Panc1 (cell line): ENCODE results near the gene SYNM. TPM values are rescaled to one million over a fixed set of nuclear protein-coding genes. Genes with fewer than 3 reads are reported as not detected.

Experiments used
- ATAC-seq: fragments of 200-7000 bp; cut with Tn5 transposase; 2 replicates; pipeline ENCODE4 v1.9.1; 2020; ENCODE audit warnings: mild to moderate bottlenecking, moderate library complexity
- BruUV-seq: library from RNA; stranded (reverse); fragments of 400-500 nt; replicated peaks from 2 replicates; lab custom pipeline; 2021; lab: Mats Ljungman, UMichigan
- CTCF ChIA-PET: fragments of 300-600 bp; sonication (Branson Sonifier 250); formaldehyde crosslinking; loops from one replicate; lab custom pipeline; 2022; ENCODE audit warnings: antibody characterized with exemption; lab: Charles Lee
- POLR2A ChIA-PET: fragments of 300-600 bp; sonication (Branson Sonifier 250); formaldehyde crosslinking; loops from one replicate; lab custom pipeline; 2022; ENCODE audit warnings: antibody characterized with exemption; lab: Charles Lee
- DNase-seq: peaks from one replicate; pipeline ENCODE4 v3.0.0-alpha.2; 2010; ENCODE audit warnings: low read depth, low spot score
- H3K27ac ChIP-seq: 2 replicates; pipeline ENCODE4 v1.5.1; 2011; ENCODE audit warnings: mild to moderate bottlenecking, low read length, inconsistent platforms
- H3K27me3 ChIP-seq: fragments of 200-500 bp; sonication (Bioruptor generic); 2 replicates; pipeline ENCODE4 v1.6.0; 2014; ENCODE audit warnings: low read length, inconsistent platforms; ENCODE audit not compliant: control insufficient read depth, insufficient read depth
- H3K36me3 ChIP-seq: fragments of 200-500 bp; sonication (Bioruptor generic); 2 replicates; pipeline ENCODE4 v1.5.1; 2014; ENCODE audit warnings: inconsistent platforms, mild to moderate bottlenecking, low read length, moderate library complexity; ENCODE audit not compliant: control insufficient read depth, insufficient read depth
- H3K4me1 ChIP-seq: 2 replicates; pipeline ENCODE4 v1.5.1; 2011; ENCODE audit warnings: inconsistent platforms, mild to moderate bottlenecking, low read length, moderate library complexity; ENCODE audit not compliant: control insufficient read depth, insufficient read depth
- H3K4me3 ChIP-seq, 2 experiments: 2 replicates each; pipeline ENCODE4 v1.5.1; 2011 to 2012; ENCODE audit warnings: low read depth in 2 of 2, low read length in 2 of 2, mild to moderate bottlenecking in 2 of 2, inconsistent platforms in 1 of 2, moderate library complexity in 1 of 2
- H3K9me3 ChIP-seq: fragments of 200-500 bp; sonication (Bioruptor generic); 2 replicates; pipeline ENCODE4 v1.5.1; 2014; ENCODE audit warnings: low read depth, mild to moderate bottlenecking, inconsistent platforms, low read length, moderate library complexity; ENCODE audit not compliant: control insufficient read depth, insufficient read depth
- POLR2AphosphoS5 ChIP-seq: IDR thresholded peaks from 2 replicates; pipeline ENCODE4 v1.6.1; 2012; ENCODE audit warnings: mild to moderate bottlenecking, low read depth, low read length, moderate library complexity
- SIN3A ChIP-seq: IDR thresholded peaks from 2 replicates; pipeline ENCODE4 v1.6.1; 2012; ENCODE audit warnings: low read depth, mild to moderate bottlenecking, low read length, moderate library complexity, borderline replicate concordance; ENCODE audit not compliant: insufficient read depth
- TCF7L2 ChIP-seq: IDR thresholded peaks from 2 replicates; pipeline ENCODE4 v1.6.1; 2011; ENCODE audit warnings: mild to moderate bottlenecking, low read depth, low read length, inconsistent platforms
- in situ Hi-C: cut with HindIII; loops from 2 replicates; pipeline ENCODE4 v1.10.0; 2016; ENCODE audit warnings: low sequenced_read_pairs, low pct_unique_long_range_greater_than_20kb
- intact Hi-C: fragments of 100-400 bp; cut with micrococcal nuclease; formaldehyde crosslinking; loops from one replicate; pipeline ENCODE4 v1.10.0; 2022; ENCODE audit not compliant: unreplicated experiment
- total RNA-seq: library from RNA; stranded (reverse); gene quantifications from one replicate; pipeline ENCODE4 v1.2.1, GENCODE V29; 2021; ENCODE audit not compliant: unreplicated experiment
- TF ChIP-seq, protein P1 (sequence below), 2 experiments: IDR thresholded peaks; 2 replicates each; pipeline ENCODE4 v1.6.1; 2011 to 2012; ENCODE audit warnings: low read depth in 2 of 2, control low read depth in 1 of 2, low read length in 1 of 2, mild to moderate bottlenecking in 1 of 2, moderate library complexity in 1 of 2; ENCODE audit not compliant: insufficient read depth in 1 of 2
- TF ChIP-seq, protein P2 (sequence below): fragments of 450-650 bp; IDR thresholded peaks from 2 replicates; pipeline ENCODE4 v1.5.1; 2017; ENCODE audit warnings: mild to moderate bottlenecking

The SYNM gene
- total RNA-seq, 1 experiment from 2014 or later, result 38.9 TPM

DNA sequence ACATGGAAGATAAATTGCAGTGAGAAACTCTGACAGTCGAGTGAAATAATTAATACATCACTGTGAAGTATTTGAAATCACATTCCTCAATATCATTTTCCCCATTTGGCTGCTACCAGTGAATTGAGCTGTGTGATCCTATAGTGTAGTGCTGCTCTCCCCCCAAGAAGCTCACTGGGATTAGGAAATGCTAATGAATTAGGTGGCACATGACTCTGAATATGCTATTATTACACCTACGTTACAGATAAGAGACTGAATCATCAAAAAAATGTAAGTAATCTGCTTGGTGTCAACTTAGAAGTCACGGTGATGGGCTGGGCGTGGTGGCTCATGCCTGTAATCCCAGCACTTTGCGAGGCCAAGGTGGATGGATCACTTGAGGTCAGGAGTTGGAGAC, 34.7 kb upstream of the SYNM start:
- no TSS peak for BruUV-seq
- Histone ChIP-seq H3K27me3 (no peaks in the 10 kb centered on the region), H3K9me3 (no peaks in the 10 kb centered on the region), H3K27ac (no peak overlapping the region), H3K4me1 (no peaks in the 10 kb centered on the region), H3K4me3 (no peak overlapping the region), H3K36me3 (no peaks in the 10 kb centered on the region)
- intact Hi-C loops (loop anchor here (10.0 kb wide), 1 partner anchor 415 kb away; no protein-coding TSS in a partner anchor), in situ Hi-C loops (no loop called here)
- no peak for DNase-seq
- ChIA-PET CTCF (no interaction called here), POLR2A (no interaction called here)
- no peak for ATAC-seq
- TF ChIP-seq, protein P1, sequence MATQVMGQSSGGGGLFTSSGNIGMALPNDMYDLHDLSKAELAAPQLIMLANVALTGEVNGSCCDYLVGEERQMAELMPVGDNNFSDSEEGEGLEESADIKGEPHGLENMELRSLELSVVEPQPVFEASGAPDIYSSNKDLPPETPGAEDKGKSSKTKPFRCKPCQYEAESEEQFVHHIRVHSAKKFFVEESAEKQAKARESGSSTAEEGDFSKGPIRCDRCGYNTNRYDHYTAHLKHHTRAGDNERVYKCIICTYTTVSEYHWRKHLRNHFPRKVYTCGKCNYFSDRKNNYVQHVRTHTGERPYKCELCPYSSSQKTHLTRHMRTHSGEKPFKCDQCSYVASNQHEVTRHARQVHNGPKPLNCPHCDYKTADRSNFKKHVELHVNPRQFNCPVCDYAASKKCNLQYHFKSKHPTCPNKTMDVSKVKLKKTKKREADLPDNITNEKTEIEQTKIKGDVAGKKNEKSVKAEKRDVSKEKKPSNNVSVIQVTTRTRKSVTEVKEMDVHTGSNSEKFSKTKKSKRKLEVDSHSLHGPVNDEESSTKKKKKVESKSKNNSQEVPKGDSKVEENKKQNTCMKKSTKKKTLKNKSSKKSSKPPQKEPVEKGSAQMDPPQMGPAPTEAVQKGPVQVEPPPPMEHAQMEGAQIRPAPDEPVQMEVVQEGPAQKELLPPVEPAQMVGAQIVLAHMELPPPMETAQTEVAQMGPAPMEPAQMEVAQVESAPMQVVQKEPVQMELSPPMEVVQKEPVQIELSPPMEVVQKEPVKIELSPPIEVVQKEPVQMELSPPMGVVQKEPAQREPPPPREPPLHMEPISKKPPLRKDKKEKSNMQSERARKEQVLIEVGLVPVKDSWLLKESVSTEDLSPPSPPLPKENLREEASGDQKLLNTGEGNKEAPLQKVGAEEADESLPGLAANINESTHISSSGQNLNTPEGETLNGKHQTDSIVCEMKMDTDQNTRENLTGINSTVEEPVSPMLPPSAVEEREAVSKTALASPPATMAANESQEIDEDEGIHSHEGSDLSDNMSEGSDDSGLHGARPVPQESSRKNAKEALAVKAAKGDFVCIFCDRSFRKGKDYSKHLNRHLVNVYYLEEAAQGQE (IDR thresholded peaks at IDR 0.05; ENCODE audit: insufficient read depth in 1 of 2, low read depth in 2 of 2, low read length in 1 of 2), result no peak
- TF ChIP-seq SIN3A (no peak), TCF7L2 (no peak), POLR2AphosphoS5 (no peak)
- TF ChIP-seq, protein P2, sequence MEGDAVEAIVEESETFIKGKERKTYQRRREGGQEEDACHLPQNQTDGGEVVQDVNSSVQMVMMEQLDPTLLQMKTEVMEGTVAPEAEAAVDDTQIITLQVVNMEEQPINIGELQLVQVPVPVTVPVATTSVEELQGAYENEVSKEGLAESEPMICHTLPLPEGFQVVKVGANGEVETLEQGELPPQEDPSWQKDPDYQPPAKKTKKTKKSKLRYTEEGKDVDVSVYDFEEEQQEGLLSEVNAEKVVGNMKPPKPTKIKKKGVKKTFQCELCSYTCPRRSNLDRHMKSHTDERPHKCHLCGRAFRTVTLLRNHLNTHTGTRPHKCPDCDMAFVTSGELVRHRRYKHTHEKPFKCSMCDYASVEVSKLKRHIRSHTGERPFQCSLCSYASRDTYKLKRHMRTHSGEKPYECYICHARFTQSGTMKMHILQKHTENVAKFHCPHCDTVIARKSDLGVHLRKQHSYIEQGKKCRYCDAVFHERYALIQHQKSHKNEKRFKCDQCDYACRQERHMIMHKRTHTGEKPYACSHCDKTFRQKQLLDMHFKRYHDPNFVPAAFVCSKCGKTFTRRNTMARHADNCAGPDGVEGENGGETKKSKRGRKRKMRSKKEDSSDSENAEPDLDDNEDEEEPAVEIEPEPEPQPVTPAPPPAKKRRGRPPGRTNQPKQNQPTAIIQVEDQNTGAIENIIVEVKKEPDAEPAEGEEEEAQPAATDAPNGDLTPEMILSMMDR, result no peak

DNA sequence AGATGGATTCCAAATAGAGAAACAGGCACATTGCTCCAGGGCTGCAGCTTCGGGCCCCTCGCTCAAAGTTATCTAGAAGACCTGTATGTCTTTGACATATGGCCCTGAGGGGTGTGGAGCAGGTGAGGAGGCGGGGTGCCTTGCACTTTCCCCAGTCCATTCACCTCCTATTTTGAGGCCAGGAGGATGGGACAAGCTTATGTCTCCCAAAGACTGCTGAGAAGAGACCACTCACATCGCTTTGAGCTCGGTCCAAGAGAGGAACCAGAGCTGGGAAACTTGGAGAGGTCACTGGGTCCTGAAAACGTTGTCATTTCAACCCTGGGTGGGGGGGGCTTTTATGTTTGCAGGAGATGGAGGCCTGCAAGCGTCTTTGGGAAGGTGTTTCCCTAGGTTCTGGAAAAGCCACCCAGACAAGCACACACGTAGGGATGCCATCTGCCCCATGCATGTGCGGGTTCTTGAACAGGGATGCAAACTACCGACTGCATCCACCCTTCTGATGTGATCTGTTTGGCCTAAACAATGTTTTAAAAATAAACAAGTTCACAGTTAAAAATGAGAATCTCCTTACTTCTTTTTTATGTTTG, 33.7 kb upstream of the SYNM start:
- intact Hi-C loops, result loop anchor here (10.0 kb wide), 1 partner anchor 416 kb away; no protein-coding TSS in a partner anchor
- no peak for TF ChIP-seq SIN3A
- TF ChIP-seq, protein P2, result no peak
- TF ChIP-seq TCF7L2, result no peak
- no peak for TF ChIP-seq POLR2AphosphoS5
- TF ChIP-seq, protein P1 (IDR thresholded peaks at IDR 0.05; ENCODE audit: insufficient read depth in 1 of 2, low read depth in 2 of 2, low read length in 1 of 2), result no peak
- 0 out of 2 replicates have a peak, but pooled peaks cover 2% of the 10 kb centered on the region for H3K4me1 ChIP-seq

More for the DNA sequence above, 33.7 kb upstream of the SYNM start:
- ATAC-seq, result no peak
- Histone ChIP-seq H3K27me3 (no peaks in the 10 kb centered on the region), H3K4me3 (no peak overlapping the region), H3K27ac (no peak overlapping the region), H3K9me3 (no peaks in the 10 kb centered on the region), H3K36me3 (no peaks in the 10 kb centered on the region)
- ChIA-PET CTCF (no interaction called here), POLR2A (no interaction called here)
- no TSS peak for BruUV-seq
- in situ Hi-C loops, result no loop called here
- DNase-seq, result no peak
